ENCODE results near the gene AFF1. TPM values are rescaled to one million over a fixed set of nuclear protein-coding genes. Genes with fewer than 3 reads are reported as not detected.
A peak's percentile ranks its signal among the peaks of the same experiment; 100 is the strongest.

AFF1 gene
- total RNA-seq, 4 donors from 2014 or later: 26.7 to 200 (median 92.5) TPM

- Histone ChIP-seq H3K9me3 (no peaks in the 10 kb centered on the region), H3K4me1 (peaks cover 22 to 27% of the 10 kb centered on the region in 2 donors), H3K27me3 (no peaks in the 10 kb centered on the region), H3K27ac (peak overlapping the region; percentile 79 to 99), H3K4me3 (no peak overlapping the region), H3K36me3 (no peaks in the 10 kb centered on the region)
- intact Hi-C loops (cut with DNase I; ENCODE audit: low total_unique reads): no loop called here
- DNase-seq: no peak
- TF ChIP-seq POLR2A (IDR thresholded peaks at IDR 0.05): no peak
- TF ChIP-seq, protein P1, sequence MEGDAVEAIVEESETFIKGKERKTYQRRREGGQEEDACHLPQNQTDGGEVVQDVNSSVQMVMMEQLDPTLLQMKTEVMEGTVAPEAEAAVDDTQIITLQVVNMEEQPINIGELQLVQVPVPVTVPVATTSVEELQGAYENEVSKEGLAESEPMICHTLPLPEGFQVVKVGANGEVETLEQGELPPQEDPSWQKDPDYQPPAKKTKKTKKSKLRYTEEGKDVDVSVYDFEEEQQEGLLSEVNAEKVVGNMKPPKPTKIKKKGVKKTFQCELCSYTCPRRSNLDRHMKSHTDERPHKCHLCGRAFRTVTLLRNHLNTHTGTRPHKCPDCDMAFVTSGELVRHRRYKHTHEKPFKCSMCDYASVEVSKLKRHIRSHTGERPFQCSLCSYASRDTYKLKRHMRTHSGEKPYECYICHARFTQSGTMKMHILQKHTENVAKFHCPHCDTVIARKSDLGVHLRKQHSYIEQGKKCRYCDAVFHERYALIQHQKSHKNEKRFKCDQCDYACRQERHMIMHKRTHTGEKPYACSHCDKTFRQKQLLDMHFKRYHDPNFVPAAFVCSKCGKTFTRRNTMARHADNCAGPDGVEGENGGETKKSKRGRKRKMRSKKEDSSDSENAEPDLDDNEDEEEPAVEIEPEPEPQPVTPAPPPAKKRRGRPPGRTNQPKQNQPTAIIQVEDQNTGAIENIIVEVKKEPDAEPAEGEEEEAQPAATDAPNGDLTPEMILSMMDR (IDR thresholded peaks at IDR 0.05): no peak
These were observed 103.0 kb downstream of the AFF1 start for GRCh38 chr4:87037671-87038334.

DNA sequence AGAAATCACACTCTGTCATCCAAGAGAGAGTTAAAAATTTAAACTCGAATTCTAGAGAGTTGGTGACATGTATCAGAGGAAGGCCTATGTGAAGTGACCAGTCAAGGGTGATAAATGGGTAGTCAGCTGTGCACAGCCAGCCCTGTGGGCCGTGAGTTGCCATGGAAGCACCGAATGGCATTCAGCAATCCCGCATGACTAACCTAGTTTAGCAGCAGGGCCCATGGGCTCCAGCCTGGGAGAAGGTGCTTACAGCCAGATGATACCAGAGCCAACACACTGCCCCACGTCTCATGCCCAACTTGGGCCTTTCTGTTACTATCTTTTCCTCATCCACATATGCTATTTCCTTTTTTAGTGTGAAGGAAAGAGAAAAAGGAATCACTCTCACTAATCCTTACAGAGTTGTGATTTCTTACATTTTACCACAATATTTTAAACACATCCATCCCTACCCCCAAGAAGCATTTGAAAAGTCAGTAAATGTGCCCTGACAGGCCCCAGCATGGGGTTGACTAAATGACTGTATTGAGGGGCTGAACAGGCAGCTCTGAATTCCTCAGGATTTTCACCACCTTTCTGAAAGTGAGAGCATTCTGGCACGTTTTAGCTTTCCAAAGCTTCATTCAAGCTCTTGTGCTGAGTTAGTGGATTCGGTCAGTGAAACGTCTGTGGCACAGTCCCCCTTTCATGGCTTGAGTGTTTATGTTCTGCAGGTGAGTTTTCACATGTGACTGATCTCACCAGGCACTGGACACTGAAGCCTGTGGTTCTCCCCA, 104.2 kb downstream of the AFF1 start:
- intact Hi-C loops (cut with DNase I; ENCODE audit: low total_unique reads): no loop called here
- Histone ChIP-seq H3K4me3 (no peak overlapping the region), H3K36me3 (no peaks in the 10 kb centered on the region), H3K9me3 (no peaks in the 10 kb centered on the region), H3K27ac (peak overlapping the region; percentile 79 to 99), H3K27me3 (no peaks in the 10 kb centered on the region), H3K4me1 (peaks cover 19 to 28% of the 10 kb centered on the region in 2 donors)
- peak; percentile 67 to 76 for DNase-seq
- no peak for TF ChIP-seq POLR2A (IDR thresholded peaks at IDR 0.05)
- TF ChIP-seq, protein P1 (IDR thresholded peaks at IDR 0.05): no peak

- TF ChIP-seq POLR2A (IDR thresholded peaks at IDR 0.05): no peak
- TF ChIP-seq, protein P1 (IDR thresholded peaks at IDR 0.05): no peak
- peak; percentile 63 to 81 for DNase-seq
- Histone ChIP-seq H3K36me3 (no peaks in the 10 kb centered on the region), H3K4me1 (peaks cover 26 to 33% of the 10 kb centered on the region in 2 donors), H3K4me3 (no peak overlapping the region), H3K27ac (peak overlapping the region; percentile 79 to 99), H3K9me3 (no peaks in the 10 kb centered on the region), H3K27me3 (no peaks in the 10 kb centered on the region)
- intact Hi-C loops (cut with DNase I; ENCODE audit: low total_unique reads): no loop called here
These were observed 106.3 kb downstream of the AFF1 start for GRCh38 chr4:87041141-87041540.

DNA sequence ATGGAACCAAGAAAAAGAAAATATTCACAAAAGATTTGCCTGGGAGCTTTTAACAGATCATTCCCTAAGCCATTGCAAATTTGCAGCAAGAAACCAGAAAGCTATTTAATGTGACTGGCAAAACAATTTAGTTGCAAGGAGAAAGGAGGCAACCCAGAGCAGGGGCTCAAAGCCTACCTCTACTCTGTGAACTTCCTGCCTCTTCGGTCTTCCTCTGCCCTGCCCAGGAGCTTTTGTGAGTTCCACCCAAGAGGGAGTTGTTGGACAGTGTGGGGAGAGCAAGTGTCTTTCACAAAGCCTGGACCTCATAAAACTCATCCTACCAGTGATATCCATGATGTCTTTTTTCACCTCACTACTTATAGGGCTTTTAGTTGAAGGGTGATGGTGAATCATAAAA, 107.4 kb downstream of the AFF1 start:
- intact Hi-C loops (cut with DNase I; ENCODE audit: low total_unique reads): no loop called here
- H3K36me3 ChIP-seq: no peaks in the 10 kb centered on the region
- peaks cover 20 to 27% of the 10 kb centered on the region in 2 donors for H3K4me1 ChIP-seq
- no peaks in the 10 kb centered on the region for H3K27me3 ChIP-seq
- peak overlapping the region; percentile 79 to 99 for H3K27ac ChIP-seq
- H3K9me3 ChIP-seq: no peaks in the 10 kb centered on the region
- no peak for DNase-seq
- no peak overlapping the region for H3K4me3 ChIP-seq
- TF ChIP-seq, protein P1 (IDR thresholded peaks at IDR 0.05): no peak
- TF ChIP-seq POLR2A (IDR thresholded peaks at IDR 0.05): no peak

Measured in uterus (tissue), 4 donors.